OCI-LY7 (cell line): ENCODE measurements around the gene CXCL1.

Experiments used
- EZH2phosphoT487 ChIP-seq: fragments of 200-600 bp; sonication (generic); IDR thresholded peaks from 2 replicates; pipeline ENCODE4 v1.6.1; 2018; ENCODE audit warnings: low read depth, borderline replicate concordance, mild to moderate bottlenecking, mixed run types, antibody characterized with exemption, low read length, moderate library complexity, mixed read lengths
- TF ChIP-seq, protein P1 (sequence below): fragments of 200-600 bp; sonication (generic); conservative IDR thresholded peaks from 2 replicates; pipeline ENCODE4 v1.5.1; 2014; ENCODE audit warnings: mild to moderate bottlenecking, antibody characterized with exemption, low read length, moderate library complexity, mixed read lengths

GRCh38 chr4:73832651-73833237, 36.4 kb upstream of the CXCL1 start:
- TF ChIP-seq, protein P1, sequence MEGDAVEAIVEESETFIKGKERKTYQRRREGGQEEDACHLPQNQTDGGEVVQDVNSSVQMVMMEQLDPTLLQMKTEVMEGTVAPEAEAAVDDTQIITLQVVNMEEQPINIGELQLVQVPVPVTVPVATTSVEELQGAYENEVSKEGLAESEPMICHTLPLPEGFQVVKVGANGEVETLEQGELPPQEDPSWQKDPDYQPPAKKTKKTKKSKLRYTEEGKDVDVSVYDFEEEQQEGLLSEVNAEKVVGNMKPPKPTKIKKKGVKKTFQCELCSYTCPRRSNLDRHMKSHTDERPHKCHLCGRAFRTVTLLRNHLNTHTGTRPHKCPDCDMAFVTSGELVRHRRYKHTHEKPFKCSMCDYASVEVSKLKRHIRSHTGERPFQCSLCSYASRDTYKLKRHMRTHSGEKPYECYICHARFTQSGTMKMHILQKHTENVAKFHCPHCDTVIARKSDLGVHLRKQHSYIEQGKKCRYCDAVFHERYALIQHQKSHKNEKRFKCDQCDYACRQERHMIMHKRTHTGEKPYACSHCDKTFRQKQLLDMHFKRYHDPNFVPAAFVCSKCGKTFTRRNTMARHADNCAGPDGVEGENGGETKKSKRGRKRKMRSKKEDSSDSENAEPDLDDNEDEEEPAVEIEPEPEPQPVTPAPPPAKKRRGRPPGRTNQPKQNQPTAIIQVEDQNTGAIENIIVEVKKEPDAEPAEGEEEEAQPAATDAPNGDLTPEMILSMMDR: no peak
- no peak for TF ChIP-seq EZH2phosphoT487
